ENCODE results near the gene PPP1R11. TPM values are rescaled to one million over a fixed set of nuclear protein-coding genes. Genes with fewer than 3 reads are reported as not detected.

The PPP1R11 gene
- total RNA-seq, 1 experiment from 2014 or later, result 68.7 TPM

DNA sequence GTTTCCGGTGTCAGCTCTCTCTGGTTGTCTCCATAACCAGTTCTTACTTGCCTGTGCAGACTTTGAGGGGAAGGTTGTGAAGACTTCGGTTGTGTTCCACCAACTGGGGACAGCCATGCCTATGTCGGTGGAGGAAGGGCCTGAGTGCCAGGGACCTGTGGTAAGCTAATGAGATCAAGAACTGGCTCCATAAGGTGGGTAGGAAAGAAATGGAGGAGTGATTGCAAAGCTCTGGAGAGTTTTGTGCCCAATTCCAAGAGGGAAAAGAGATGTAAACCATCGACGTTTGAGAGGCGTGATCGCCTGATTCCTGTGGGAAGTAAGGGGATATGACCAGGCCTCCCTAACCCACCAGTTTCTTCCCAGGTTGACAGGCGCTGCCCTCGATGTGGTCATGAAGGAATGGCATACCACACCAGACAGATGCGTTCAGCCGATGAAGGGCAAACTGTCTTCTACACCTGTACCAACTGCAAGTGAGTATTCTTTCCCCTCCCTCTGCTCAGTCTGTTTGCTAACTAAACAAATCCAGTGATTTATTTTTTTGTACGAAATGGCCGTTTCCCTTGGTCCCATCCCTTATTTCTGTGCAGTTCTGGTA lies 5.0 kb upstream of the PPP1R11 start:
- DNase-seq (ENCODE audit: low spot score), result no peak

DNA sequence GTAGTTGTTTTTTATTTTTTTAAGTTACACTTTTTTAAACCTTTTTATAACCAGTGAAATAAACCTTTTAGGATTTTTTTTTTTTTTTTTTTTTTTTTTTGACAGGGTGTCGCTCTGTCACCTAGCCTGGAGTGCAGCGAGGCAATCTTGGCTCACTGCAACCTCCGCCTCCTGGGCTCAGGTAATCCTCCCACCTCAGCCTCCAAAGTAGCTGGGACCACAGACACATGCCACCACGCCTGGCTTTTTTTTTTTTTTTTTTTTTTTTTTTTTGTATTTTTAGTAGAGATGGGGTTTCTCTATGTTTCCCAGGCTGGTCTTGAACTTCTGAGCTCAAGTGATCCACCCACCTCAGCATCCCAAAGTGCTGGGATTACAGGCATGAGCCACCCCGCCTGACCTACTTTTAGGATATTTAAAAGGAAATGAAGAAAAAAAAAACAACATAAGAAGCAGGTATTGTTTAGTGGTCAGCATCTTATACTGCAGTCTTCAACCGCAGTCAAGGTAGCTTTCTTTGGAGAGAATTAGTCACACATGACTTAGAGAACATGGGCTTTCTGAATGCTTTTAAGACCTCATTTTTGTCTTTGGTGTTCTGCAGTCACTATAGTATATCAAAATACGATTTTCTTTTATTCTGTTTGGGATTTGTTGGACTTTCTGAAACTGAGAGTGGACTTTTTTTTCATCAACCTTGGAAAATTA lies 4.4 kb upstream of the PPP1R11 start:
- no peak for DNase-seq (ENCODE audit: low spot score)

DNA sequence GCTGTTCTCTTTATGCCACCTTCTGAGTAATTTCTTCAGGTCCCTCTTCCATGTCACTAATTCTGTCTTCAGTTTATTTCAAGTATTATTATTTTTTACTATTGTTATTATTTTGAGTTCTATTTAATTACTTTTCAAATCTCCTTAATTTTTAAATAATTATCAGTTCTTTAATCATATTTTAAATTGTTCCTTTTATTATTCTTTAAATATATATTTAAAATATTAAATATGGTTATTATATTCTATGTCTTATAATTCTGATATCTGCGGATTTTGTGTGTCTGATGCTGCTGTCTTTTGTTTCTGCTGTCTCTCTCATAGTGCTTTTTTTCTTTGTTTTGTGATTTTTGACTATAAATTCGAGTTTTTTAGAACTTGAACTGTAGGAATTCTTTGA lies 3.7 kb upstream of the PPP1R11 start:
- no peak for DNase-seq (ENCODE audit: low spot score)

GRCh38 chr6:30066082-30066481 lies 916 bp upstream of the PPP1R11 start:
- no peak for DNase-seq (ENCODE audit: low spot score)

- DNase-seq (ENCODE audit: low spot score), result no peak
Measured at GRCh38 chr6:30067460-30068139, 602 bp downstream of the PPP1R11 start.

DNA sequence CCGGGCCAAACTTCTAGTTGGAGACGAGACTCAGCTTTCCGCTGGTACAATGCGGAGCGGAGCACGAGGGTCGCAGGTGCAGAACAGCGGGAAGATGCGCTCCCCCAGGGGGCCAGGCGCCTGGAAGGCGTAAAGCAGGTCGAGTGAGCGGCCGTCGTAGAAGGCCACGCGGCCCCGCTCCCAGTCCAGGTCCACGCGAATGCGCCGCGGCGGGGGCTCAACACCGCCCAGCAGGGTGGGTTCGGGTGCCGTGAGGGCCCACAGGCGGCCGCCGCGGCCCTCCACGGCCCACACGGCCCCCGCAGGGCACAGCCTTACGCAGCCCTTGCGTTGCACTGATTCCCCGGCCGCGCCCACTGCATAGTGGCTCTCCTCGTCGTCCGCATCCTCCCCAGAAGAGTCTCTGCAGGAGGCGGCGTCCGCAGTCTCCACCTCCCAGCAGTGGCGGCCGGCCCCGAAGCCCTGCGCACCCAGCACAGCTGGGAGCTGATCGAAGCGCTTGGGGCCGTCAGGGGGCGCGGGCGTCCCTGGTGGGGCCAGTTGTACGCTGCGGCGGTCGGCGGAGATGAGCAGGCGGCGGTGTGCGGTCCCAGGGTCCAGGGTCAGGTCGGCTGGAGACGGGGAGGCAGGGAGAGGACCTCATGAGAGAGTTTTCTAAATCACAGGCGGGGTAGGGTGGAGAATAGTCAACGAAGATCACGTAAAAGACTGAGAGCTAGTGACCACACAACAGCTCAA lies 4.3 kb downstream of the PPP1R11 start:
- no peak for DNase-seq (ENCODE audit: low spot score)

DNA sequence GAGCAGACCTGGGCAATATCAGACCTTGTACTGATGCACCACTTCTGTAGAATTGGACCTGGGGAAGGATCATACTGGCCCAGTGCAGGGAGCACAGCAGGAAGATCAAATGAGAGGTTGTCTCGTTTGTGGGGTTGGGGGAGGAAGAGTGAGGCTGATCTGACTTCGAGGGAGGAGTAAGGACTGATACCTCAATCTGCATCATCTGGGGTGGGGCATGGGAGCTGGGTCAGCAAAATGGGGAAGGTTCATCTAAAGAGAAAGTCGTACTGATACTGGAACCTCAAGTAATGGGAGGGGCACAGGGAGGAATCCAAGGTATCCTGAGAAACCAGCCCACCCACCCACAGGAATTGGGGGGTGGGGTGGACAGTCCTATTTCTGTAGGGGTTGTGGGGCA lies 4.9 kb downstream of the PPP1R11 start:
- DNase-seq (ENCODE audit: low spot score), result no peak

GRCh38 chr6:30073489-30074235 lies 6.7 kb downstream of the PPP1R11 start:
- no peak for DNase-seq (ENCODE audit: low spot score)

GRCh38 chr6:30074331-30075093 lies 7.5 kb downstream of the PPP1R11 start:
- DNase-seq (ENCODE audit: low spot score), result peak; percentile 27

DNA sequence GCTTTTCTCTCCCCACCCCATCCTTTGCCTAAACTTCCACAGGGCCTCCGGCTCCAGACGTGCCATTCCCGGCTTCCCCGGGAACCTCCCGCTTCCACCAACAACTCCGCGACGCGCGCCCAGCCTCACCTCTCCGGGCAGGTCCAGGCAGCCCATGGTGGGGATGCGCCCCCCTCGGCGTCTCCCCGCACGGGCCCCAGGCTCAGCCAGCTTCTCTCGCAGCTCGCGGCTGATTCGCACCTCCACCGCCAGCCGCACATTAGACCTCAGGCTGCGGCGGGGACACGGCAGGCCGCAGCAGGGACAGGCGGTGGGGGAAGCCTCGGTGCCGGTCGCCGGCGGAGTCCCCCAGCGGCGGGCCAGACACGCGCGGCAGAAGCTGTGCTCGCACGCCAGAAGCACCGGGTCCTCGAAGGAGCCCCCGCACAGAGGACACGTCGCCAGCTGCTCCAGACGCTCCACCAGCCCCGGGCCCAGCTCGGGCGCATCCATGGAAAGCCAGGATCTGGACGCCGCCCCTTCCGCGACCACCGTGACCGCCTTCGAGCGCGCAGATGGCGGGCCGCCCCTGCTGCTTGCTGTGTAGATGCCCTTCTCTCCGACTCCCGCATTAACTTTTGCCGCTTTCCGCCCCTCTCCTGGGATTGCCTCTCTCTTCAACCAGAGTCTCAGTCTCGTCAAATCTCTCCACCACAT lies 8.2 kb downstream of the PPP1R11 start, which contains the start of gene RNF39:
Gene RNF39, minus strand, starts transcription at position 676 of the 696 bp plus-strand sequence. Its CDS starts 184 bp downstream, at position 492.
- DNase-seq (ENCODE audit: low spot score), result no peak

- DNase-seq (ENCODE audit: low spot score), result peak; percentile 65
Measured at GRCh38 chr6:30075790-30076732, 9.1 kb downstream of the PPP1R11 start.

GRCh38 chr6:30077218-30077617 lies 10.2 kb downstream of the PPP1R11 start:
- DNase-seq (ENCODE audit: low spot score), result no peak

GRCh38 chr6:30087876-30088275 lies 20.9 kb downstream of the PPP1R11 start:
- no peak for DNase-seq (ENCODE audit: low spot score)

GRCh38 chr6:30091577-30092381 lies 24.8 kb downstream of the PPP1R11 start:
- DNase-seq (ENCODE audit: low spot score), result peak; percentile 88

- no peak for DNase-seq (ENCODE audit: low spot score)
Measured at GRCh38 chr6:30092852-30093543, 26.0 kb downstream of the PPP1R11 start.

DNA sequence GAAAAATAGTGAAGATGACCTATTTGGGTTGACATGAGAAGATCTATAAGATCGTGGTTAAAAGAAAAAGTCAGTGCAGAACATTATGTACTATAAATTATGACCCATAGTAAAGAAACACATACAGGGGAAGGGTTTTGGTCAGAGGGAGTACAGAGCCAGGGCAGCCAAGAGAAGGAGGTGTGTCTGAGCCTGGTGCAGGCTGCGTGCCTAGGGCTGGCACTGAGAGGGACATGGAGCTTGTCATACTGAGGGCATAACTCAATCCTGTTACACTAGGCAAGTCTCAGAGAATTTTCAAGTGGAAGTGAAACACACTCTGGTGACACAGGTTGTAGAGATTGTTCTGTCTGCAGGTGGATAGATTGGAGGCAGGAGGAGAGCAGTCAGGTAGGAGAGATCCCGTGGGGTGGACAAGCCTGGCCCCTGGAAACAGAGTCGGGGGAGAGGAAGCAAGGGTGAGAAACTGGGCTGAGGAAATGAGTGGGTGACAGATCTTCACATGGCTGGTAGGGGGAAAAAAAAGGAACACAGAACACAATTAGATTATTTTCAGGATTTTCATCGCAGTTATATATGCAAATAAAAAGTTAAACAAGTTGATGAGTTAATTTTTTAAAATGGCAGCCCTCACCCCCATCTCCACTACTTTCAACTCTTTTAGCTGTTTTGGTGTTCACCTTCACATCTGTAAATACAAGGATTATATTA lies 27.1 kb downstream of the PPP1R11 start:
- no peak for DNase-seq (ENCODE audit: low spot score)

GRCh38 chr6:30096829-30097228 lies 29.8 kb downstream of the PPP1R11 start:
- no peak for DNase-seq (ENCODE audit: low spot score)

Measured in H4 (cell line).